ENCODE data around the gene KEL. TPM values are rescaled to one million over a fixed set of nuclear protein-coding genes. Genes with fewer than 3 reads are reported as not detected.

The KEL gene
- total RNA-seq, 1 donor from 2014 or later: 0.43 TPM

- ATAC-seq (ENCODE audit: poor library complexity) (no peak), DNase-seq (no peak)
- intact Hi-C loops (cut with DNase I): no loop called here
Observed at GRCh38 chr7:142968229-142968628, 6.1 kb upstream of the KEL start.

GRCh38 chr7:142964502-142965246 is 2.5 kb upstream of the KEL start:
- DNase-seq (no peak), ATAC-seq (ENCODE audit: poor library complexity) (no peak)
- intact Hi-C loops (cut with DNase I): no loop called here

GRCh38 chr7:142963993-142964392 is 1.8 kb upstream of the KEL start:
- ATAC-seq (ENCODE audit: poor library complexity): no peak
- DNase-seq: no peak
- intact Hi-C loops (cut with DNase I): no loop called here

GRCh38 chr7:142962991-142963390 is 828 bp upstream of the KEL start:
- ATAC-seq (ENCODE audit: poor library complexity): no peak
- no peak for DNase-seq
- intact Hi-C loops (cut with DNase I): no loop called here

GRCh38 chr7:142961595-142961972 is 579 bp downstream of the KEL start:
- DNase-seq (no peak), ATAC-seq (ENCODE audit: poor library complexity) (no peak)
- intact Hi-C loops (cut with DNase I): no loop called here

GRCh38 chr7:142960955-142961512 is 1.1 kb downstream of the KEL start:
- no peak for ATAC-seq (ENCODE audit: poor library complexity)
- DNase-seq: no peak
- intact Hi-C loops (cut with DNase I): no loop called here

GRCh38 chr7:142959202-142959601 is 3.0 kb downstream of the KEL start:
- intact Hi-C loops (cut with DNase I): no loop called here
- DNase-seq (no peak), ATAC-seq (ENCODE audit: poor library complexity) (no peak)

GRCh38 chr7:142957723-142958122 is 4.4 kb downstream of the KEL start:
- intact Hi-C loops (cut with DNase I): no loop called here
- no peak for ATAC-seq (ENCODE audit: poor library complexity)
- DNase-seq: no peak

GRCh38 chr7:142956951-142957623 is 5.1 kb downstream of the KEL start:
- intact Hi-C loops (cut with DNase I): no loop called here
- DNase-seq (no peak), ATAC-seq (ENCODE audit: poor library complexity) (no peak)

GRCh38 chr7:142954680-142955268 is 7.4 kb downstream of the KEL start:
- DNase-seq: no peak
- ATAC-seq (ENCODE audit: poor library complexity): no peak
- intact Hi-C loops (cut with DNase I): no loop called here

- intact Hi-C loops (cut with DNase I): no loop called here
- DNase-seq (no peak), ATAC-seq (ENCODE audit: poor library complexity) (no peak)
Observed at GRCh38 chr7:142950235-142950634, 11.9 kb downstream of the KEL start.

GRCh38 chr7:142948603-142949002 is 13.6 kb downstream of the KEL start:
- DNase-seq: no peak
- intact Hi-C loops (cut with DNase I): no loop called here
- no peak for ATAC-seq (ENCODE audit: poor library complexity)

GRCh38 chr7:142945001-142945400 is 17.2 kb downstream of the KEL start:
- ATAC-seq (ENCODE audit: poor library complexity): no peak
- intact Hi-C loops (cut with DNase I): no loop called here
- DNase-seq: no peak

GRCh38 chr7:142943706-142944268 is 18.4 kb downstream of the KEL start:
- intact Hi-C loops (cut with DNase I): no loop called here
- ATAC-seq (ENCODE audit: poor library complexity) (no peak), DNase-seq (no peak)

GRCh38 chr7:142942746-142943145 is 19.4 kb downstream of the KEL start:
- no peak for DNase-seq
- no peak for ATAC-seq (ENCODE audit: poor library complexity)
- intact Hi-C loops (cut with DNase I): no loop called here

GRCh38 chr7:142941541-142941940 is 20.6 kb downstream of the KEL start:
- no peak for DNase-seq
- intact Hi-C loops (cut with DNase I): no loop called here
- no peak for ATAC-seq (ENCODE audit: poor library complexity)

- DNase-seq (no peak), ATAC-seq (ENCODE audit: poor library complexity) (no peak)
- intact Hi-C loops (cut with DNase I): no loop called here
Observed at GRCh38 chr7:142940966-142941535, 21.1 kb downstream of the KEL start.

GRCh38 chr7:142939226-142939910 is 22.8 kb downstream of the KEL start, which contains the start of gene LLCFC1:
Gene LLCFC1, plus strand, starts transcription at chr7:142939484. Its CDS starts 138 bp downstream, at chr7:142939622.
- ATAC-seq (ENCODE audit: poor library complexity): no peak
- intact Hi-C loops (cut with DNase I): no loop called here
- DNase-seq: no peak

- no peak for ATAC-seq (ENCODE audit: poor library complexity)
- intact Hi-C loops (cut with DNase I): no loop called here
- DNase-seq: no peak
Observed at GRCh38 chr7:142938611-142939010, 23.6 kb downstream of the KEL start.
